ENCODE results near the gene SFXN5.

The SFXN5 gene

GRCh38 chr2:72991980-72992733 is 79.4 kb downstream of the SFXN5 start:
- no peak for DNase-seq

- DNase-seq, result no peak
Observed at GRCh38 chr2:72991439-72991725, 80.1 kb downstream of the SFXN5 start.

GRCh38 chr2:72990695-72991438 is 80.6 kb downstream of the SFXN5 start:
- DNase-seq, result no peak

GRCh38 chr2:72989770-72990556 is 81.5 kb downstream of the SFXN5 start:
- DNase-seq, result no peak

- DNase-seq, result no peak
Observed at GRCh38 chr2:72988726-72989273, 82.7 kb downstream of the SFXN5 start.

GRCh38 chr2:72988041-72988440 is 83.5 kb downstream of the SFXN5 start:
- DNase-seq, result no peak

- DNase-seq, result no peak
Observed at GRCh38 chr2:72985891-72986683, 85.4 kb downstream of the SFXN5 start.

GRCh38 chr2:72985136-72985535 is 86.4 kb downstream of the SFXN5 start:
- DNase-seq, result no peak

- DNase-seq, result no peak
Observed at GRCh38 chr2:72984172-72984671, 87.3 kb downstream of the SFXN5 start.

- no peak for DNase-seq
Observed at GRCh38 chr2:72983500-72984161, 87.9 kb downstream of the SFXN5 start.

GRCh38 chr2:72982781-72983499 is 88.6 kb downstream of the SFXN5 start:
- no peak for DNase-seq

GRCh38 chr2:72982219-72982618 is 89.3 kb downstream of the SFXN5 start:
- no peak for DNase-seq

- no peak for DNase-seq
Observed at GRCh38 chr2:72981536-72981935, 90.0 kb downstream of the SFXN5 start.

- DNase-seq, result no peak
Observed at GRCh38 chr2:72980535-72981217, 90.8 kb downstream of the SFXN5 start.

GRCh38 chr2:72979896-72980295 is 91.6 kb downstream of the SFXN5 start:
- DNase-seq, result no peak

- no peak for DNase-seq
Observed at GRCh38 chr2:72975017-72975416, 96.5 kb downstream of the SFXN5 start.

GRCh38 chr2:72974436-72974754 is 97.1 kb downstream of the SFXN5 start:
- DNase-seq, result no peak

GRCh38 chr2:72973566-72974435 is 97.7 kb downstream of the SFXN5 start:
- DNase-seq, result peak; percentile 30 to 57

GRCh38 chr2:72973137-72973535 is 98.4 kb downstream of the SFXN5 start:
- no peak for DNase-seq
